ENCODE measurements around the gene TCHP.

TCHP gene

GRCh38 chr12:109871668-109872314 lies 28.3 kb upstream of the TCHP start:
- no peaks in the 10 kb centered on the region for H3K27me3 Mint-ChIP-seq
- CTCF ChIA-PET = interaction anchor here (2.3 kb wide), 1 partner anchor 18 kb away, joined by 6 read pairs; no protein-coding TSS in a partner anchor
- no peak for DNase-seq
- no peak overlapping the region for H3K4me3 Mint-ChIP-seq
- peaks cover 6% of the 10 kb centered on the region for H3K36me3 Mint-ChIP-seq
- H3K9me3 Mint-ChIP-seq = no peaks in the 10 kb centered on the region
- H3K4me1 Mint-ChIP-seq = peaks cover 12% of the 10 kb centered on the region
- no peak overlapping the region for H3K27ac Mint-ChIP-seq

- Mint-ChIP-seq H3K4me1 (peaks cover 22% of the 10 kb centered on the region), H3K27ac (no peak overlapping the region)
- CTCF ChIA-PET = interaction anchor here (1.5 to 2.3 kb wide), 2 partner anchors 14 to 20 kb away, joined by 3 to 6 read pairs; no protein-coding TSS in a partner anchor
Observed at GRCh38 chr12:109873653-109874052, 26.4 kb upstream of the TCHP start.

GRCh38 chr12:109875572-109876131 lies 24.4 kb upstream of the TCHP start:
- no peak for DNase-seq
- CTCF ChIA-PET = interaction anchor here (1.1 kb wide), 1 partner anchor 30 kb away, joined by 3 read pairs; no protein-coding TSS in a partner anchor
- no peak overlapping the region for H3K4me3 Mint-ChIP-seq
- H3K27me3 Mint-ChIP-seq = no peaks in the 10 kb centered on the region
- H3K36me3 Mint-ChIP-seq = peaks cover 6% of the 10 kb centered on the region
- no peak overlapping the region for H3K27ac Mint-ChIP-seq
- peaks cover 37% of the 10 kb centered on the region for H3K4me1 Mint-ChIP-seq
- H3K9me3 Mint-ChIP-seq = no peaks in the 10 kb centered on the region

More at GRCh38 chr12:109873653-109874052, 26.4 kb upstream of the TCHP start:
- no peak for DNase-seq
- H3K27me3 Mint-ChIP-seq = no peaks in the 10 kb centered on the region
- peaks cover 6% of the 10 kb centered on the region for H3K36me3 Mint-ChIP-seq
- H3K9me3 Mint-ChIP-seq = no peaks in the 10 kb centered on the region
- no peak overlapping the region for H3K4me3 Mint-ChIP-seq

GRCh38 chr12:109876406-109876805 lies 23.7 kb upstream of the TCHP start:
- H3K27me3 Mint-ChIP-seq = no peaks in the 10 kb centered on the region
- peaks cover 44% of the 10 kb centered on the region for H3K4me1 Mint-ChIP-seq
- no peak for DNase-seq

GRCh38 chr12:109877504-109878246 lies 22.4 kb upstream of the TCHP start:
- H3K9me3 Mint-ChIP-seq = no peaks in the 10 kb centered on the region
- DNase-seq = no peak
- H3K27me3 Mint-ChIP-seq = peaks cover 9% of the 10 kb centered on the region
- H3K4me3 Mint-ChIP-seq = peak overlapping the region; percentile 25
- H3K36me3 Mint-ChIP-seq = peaks cover 1% of the 10 kb centered on the region
- CTCF ChIA-PET = interaction anchor here (1.1 to 1.9 kb wide), 4 partner anchors 24 to 73 kb away, joined by 4 to 6 read pairs (median 4); no protein-coding TSS in a partner anchor
- H3K4me1 Mint-ChIP-seq = peaks cover 42% of the 10 kb centered on the region
- no peak overlapping the region for H3K27ac Mint-ChIP-seq

More at GRCh38 chr12:109876406-109876805, 23.7 kb upstream of the TCHP start:
- peaks cover 5% of the 10 kb centered on the region for H3K36me3 Mint-ChIP-seq
- H3K4me3 Mint-ChIP-seq = no peak overlapping the region
- CTCF ChIA-PET = interaction anchor here (1.1 to 1.9 kb wide), 2 partner anchors 31 to 71 kb away, joined by 3 to 4 read pairs; no protein-coding TSS in a partner anchor
- no peak overlapping the region for H3K27ac Mint-ChIP-seq
- no peaks in the 10 kb centered on the region for H3K9me3 Mint-ChIP-seq

GRCh38 chr12:109878247-109878625 lies 21.8 kb upstream of the TCHP start:
- DNase-seq = no peak
- Mint-ChIP-seq H3K4me1 (peaks cover 42% of the 10 kb centered on the region), H3K4me3 (peak overlapping the region; percentile 94), H3K36me3 (no peaks in the 10 kb centered on the region), H3K9me3 (no peaks in the 10 kb centered on the region), H3K27me3 (peaks cover 15% of the 10 kb centered on the region), H3K27ac (no peak overlapping the region)
- CTCF ChIA-PET = interaction anchor here (1.1 to 1.9 kb wide), 4 partner anchors 24 to 74 kb away, joined by 4 to 6 read pairs (median 4); no protein-coding TSS in a partner anchor

- Mint-ChIP-seq H3K9me3 (no peaks in the 10 kb centered on the region), H3K36me3 (no peaks in the 10 kb centered on the region), H3K27me3 (peaks cover 20% of the 10 kb centered on the region), H3K4me3 (peak overlapping the region; percentile 94), H3K27ac (no peak overlapping the region), H3K4me1 (peaks cover 44% of the 10 kb centered on the region)
- no peak for DNase-seq
- CTCF ChIA-PET = interaction anchor here (1.1 to 1.6 kb wide), 2 partner anchors 24 to 25 kb away, joined by 5 to 6 read pairs; no protein-coding TSS in a partner anchor
Observed at GRCh38 chr12:109878749-109879148, 21.3 kb upstream of the TCHP start.

- H3K36me3 Mint-ChIP-seq = no peaks in the 10 kb centered on the region
- peaks cover 28% of the 10 kb centered on the region for H3K27me3 Mint-ChIP-seq
- DNase-seq = peak; percentile 30
- H3K27ac Mint-ChIP-seq = peak overlapping the region; percentile 83
- peak overlapping the region; percentile 94 for H3K4me3 Mint-ChIP-seq
- CTCF ChIA-PET = interaction anchor here (1.1 kb wide), 1 partner anchor 25 kb away, joined by 6 read pairs; no protein-coding TSS in a partner anchor
- H3K9me3 Mint-ChIP-seq = no peaks in the 10 kb centered on the region
- peaks cover 44% of the 10 kb centered on the region for H3K4me1 Mint-ChIP-seq
Observed at GRCh38 chr12:109879351-109880042, 20.6 kb upstream of the TCHP start.

GRCh38 chr12:109880043-109880931 lies 19.8 kb upstream of the TCHP start, which contains the start of gene GLTP:
Gene GLTP (minus strand): TSS chr12:109880541. CDS start chr12:109880374, 167 bp downstream.
- H3K9me3 Mint-ChIP-seq = no peaks in the 10 kb centered on the region

GRCh38 chr12:109880938-109881337 lies 19.1 kb upstream of the TCHP start:
- H3K4me1 Mint-ChIP-seq = peaks cover 37% of the 10 kb centered on the region
- peak overlapping the region; percentile 64 for H3K4me3 Mint-ChIP-seq
- H3K27ac Mint-ChIP-seq = peak overlapping the region; percentile 3
- no peaks in the 10 kb centered on the region for H3K9me3 Mint-ChIP-seq
- no peaks in the 10 kb centered on the region for H3K36me3 Mint-ChIP-seq
- H3K27me3 Mint-ChIP-seq = peaks cover 39% of the 10 kb centered on the region
- DNase-seq = no peak
- CTCF ChIA-PET = interaction anchor here (2.0 to 2.6 kb wide), 2 partner anchors 27 to 36 kb away, joined by 7 to 8 read pairs; no protein-coding TSS in a partner anchor

More at GRCh38 chr12:109880043-109880931, 19.8 kb upstream of the TCHP start, which contains the start of gene GLTP:
- no peaks in the 10 kb centered on the region for H3K36me3 Mint-ChIP-seq
- peak within 1 kb of the TSS; percentile 94 for H3K4me3 Mint-ChIP-seq
- peaks cover 44% of the 10 kb centered on the region for H3K4me1 Mint-ChIP-seq
- peak; percentile 89 for DNase-seq
- peaks cover 35% of the 10 kb centered on the region for H3K27me3 Mint-ChIP-seq
- CTCF ChIA-PET = interaction anchor here (1.1 to 2.6 kb wide), 2 partner anchors 26 to 35 kb away, joined by 6 to 7 read pairs; no protein-coding TSS in a partner anchor
- peak within 1 kb of the TSS; percentile 83 for H3K27ac Mint-ChIP-seq

- CTCF ChIA-PET = interaction anchor here (1.1 to 2.6 kb wide), 3 partner anchors 27 to 76 kb away, joined by 4 to 8 read pairs (median 7); no protein-coding TSS in a partner anchor
- no peaks in the 10 kb centered on the region for H3K36me3 Mint-ChIP-seq
- no peaks in the 10 kb centered on the region for H3K9me3 Mint-ChIP-seq
- H3K4me3 Mint-ChIP-seq = no peak overlapping the region
- H3K4me1 Mint-ChIP-seq = peaks cover 35% of the 10 kb centered on the region
- no peak for DNase-seq
- H3K27me3 Mint-ChIP-seq = peaks cover 39% of the 10 kb centered on the region
- H3K27ac Mint-ChIP-seq = no peak overlapping the region
Observed at GRCh38 chr12:109881752-109882151, 18.3 kb upstream of the TCHP start.

GRCh38 chr12:109883461-109883860 lies 16.6 kb upstream of the TCHP start:
- Mint-ChIP-seq H3K36me3 (peaks cover 4% of the 10 kb centered on the region), H3K4me1 (peaks cover 39% of the 10 kb centered on the region), H3K27ac (no peak overlapping the region), H3K4me3 (no peak overlapping the region), H3K27me3 (peaks cover 39% of the 10 kb centered on the region), H3K9me3 (no peaks in the 10 kb centered on the region)
- DNase-seq = no peak
- CTCF ChIA-PET = interaction anchor here (1.0 kb wide), 1 partner anchor 17 kb away, joined by 3 read pairs; the partner anchor contains the start of gene TCHP
